NCI-H748 (cell line): Measurements from ENCODE around the gene VWC2.

Experiments used
- DNase-seq: peaks from one replicate; lab custom pipeline; 2025; ENCODE audit not compliant: unreplicated experiment; lab: John Stamatoyannopoulos, UW

Gene VWC2

DNA sequence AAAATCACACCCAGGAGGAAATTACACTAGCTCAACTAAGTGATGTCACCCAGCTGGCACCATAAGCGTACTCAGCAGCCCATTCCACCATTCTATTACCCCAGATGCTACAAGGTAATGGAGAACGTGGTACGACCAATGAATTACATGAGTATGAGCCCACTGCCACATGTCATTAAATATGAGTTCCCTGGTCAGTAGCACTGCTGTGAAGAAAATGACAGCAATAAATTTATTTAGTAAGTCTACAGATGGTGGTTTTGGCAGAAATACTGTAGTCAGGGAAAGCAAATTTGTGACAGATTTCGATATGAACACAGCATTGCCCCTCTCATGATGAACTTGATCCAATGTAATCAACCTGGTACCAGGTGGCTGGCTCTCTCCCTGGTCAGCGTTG is 154.2 kb downstream of the VWC2 start:
- DNase-seq, result no peak

DNA sequence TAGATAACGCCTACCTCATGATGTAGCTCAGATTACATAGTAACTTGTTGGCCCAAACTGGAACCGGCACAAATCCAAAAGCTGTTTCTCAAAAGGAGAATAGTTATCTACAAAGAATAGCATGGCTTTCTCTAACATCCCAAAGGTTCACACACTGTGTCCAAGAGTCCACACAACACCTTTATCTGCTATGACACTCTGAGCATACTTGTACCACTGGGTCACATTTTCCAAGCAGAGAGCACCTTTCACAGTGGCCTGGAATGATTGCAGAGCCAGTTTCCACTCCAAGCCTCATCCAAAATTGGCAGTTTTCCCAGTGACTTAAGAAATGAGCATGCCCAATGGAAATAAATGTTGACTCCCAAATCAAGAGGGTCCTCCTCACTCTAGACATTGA is 155.3 kb downstream of the VWC2 start:
- no peak for DNase-seq

GRCh38 chr7:49931627-49932026 is 158.2 kb downstream of the VWC2 start:
- DNase-seq, result no peak

DNA sequence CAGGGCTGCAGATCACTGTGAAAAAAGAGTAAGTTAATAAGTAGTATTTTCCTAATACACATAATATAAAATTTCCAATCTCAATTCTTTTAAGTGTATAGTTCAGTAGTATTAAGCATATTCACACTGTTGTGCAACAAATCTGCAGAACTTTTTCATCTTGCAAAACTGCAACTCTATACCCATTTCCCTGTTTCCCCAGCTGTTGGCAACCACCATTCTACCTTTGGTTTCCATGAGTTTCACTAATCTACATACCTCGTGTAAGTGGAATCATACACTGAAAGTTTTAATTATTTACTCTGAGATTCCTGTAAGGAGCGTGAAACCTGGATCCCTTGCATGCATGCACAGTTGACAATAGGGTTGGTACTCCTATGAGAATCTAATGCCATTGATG is 164.2 kb downstream of the VWC2 start:
- DNase-seq, result no peak
